Stomach (tissue), 9 donors: Measurements from ENCODE around the gene FAM3A. TPM values are rescaled to one million over a fixed set of nuclear protein-coding genes. Genes with fewer than 3 reads are reported as not detected.

Experiments used
- DNase-seq, 2 donors: peaks; one replicate each; pipeline versions ENCODE4 v3.0.0 to v3.0.0-alpha.2; 2013 to 2019
- H3K27ac ChIP-seq, 5 donors: fragments of 200-600 bp in 4 of 5; sonication (generic) in 4 of 5; one replicate each; pipeline ENCODE4 v1.5.1; 2013 to 2019; ENCODE audit warnings: mild to moderate bottlenecking in 1 of 5, moderate library complexity in 1 of 5
- H3K27me3 ChIP-seq, 3 donors: fragments of 200-600 bp; sonication (generic); one replicate each; pipeline ENCODE4 v1.5.1; 2017 to 2019; ENCODE audit warnings: mixed run types in 1 of 3
- H3K36me3 ChIP-seq, 4 donors: fragments of 200-600 bp; sonication (generic); 1 replicate in 3 of 4; 2 replicates in 1 of 4; pipeline ENCODE4 v1.5.1; 2016 to 2019
- H3K4me1 ChIP-seq, 4 donors: fragments of 200-600 bp; sonication (generic); one replicate each; pipeline ENCODE4 v1.5.1; 2016 to 2019
- H3K4me3 ChIP-seq, 4 donors: fragments of 200-600 bp; sonication (generic) in 3 of 4; one replicate each; pipeline ENCODE4 v1.5.1; 2016 to 2019; ENCODE audit warnings: mild to moderate bottlenecking in 1 of 4
- H3K9me3 ChIP-seq, 4 donors: fragments of 200-600 bp; sonication (generic); one replicate each; pipeline ENCODE4 v1.5.1; 2016 to 2019
- CTCF ChIP-seq, 7 experiments: fragments of 450-650 bp in 4 of 7; fragments of 200-600 bp in 3 of 7; sonication (generic) in 3 of 7; IDR thresholded peaks; one replicate each; pipeline ENCODE4 v1.5.1; 2016 to 2019; ENCODE audit warnings: antibody characterized with exemption in 7 of 7, control low read depth in 2 of 7, mild to moderate bottlenecking in 1 of 7
- EP300 ChIP-seq: sonication (generic); formaldehyde crosslinking; IDR thresholded peaks from one replicate; pipeline ENCODE4 v1.6.1; 2017; ENCODE audit warnings: antibody characterized with exemption
- POLR2A ChIP-seq, 4 donors: fragments of 450-650 bp; IDR thresholded peaks; one replicate each; pipeline ENCODE4 v1.6.1; 2016; ENCODE audit warnings: antibody characterized with exemption in 4 of 4, control low read depth in 2 of 4, mild to moderate bottlenecking in 1 of 4, moderate library complexity in 1 of 4
- POLR2AphosphoS5 ChIP-seq, 3 donors: sonication (generic); formaldehyde crosslinking; IDR thresholded peaks; one replicate each; pipeline ENCODE4 v1.6.1; 2016; ENCODE audit warnings: antibody characterized with exemption in 3 of 3
- WGBS, 5 donors: extraction: QIAGEN DNeasy Blood & Tissue Kit in 3 of 5; methylation state at CpG; one replicate each; pipeline versions ENCODE4 v1.1.5 to v1.1.7; 2013 to 2018; 5-methylcytosine and 5-hydroxymethylcytosine counted together
- intact Hi-C: fragments of 100-400 bp; cut with DNase I; formaldehyde crosslinking; loops from one replicate; pipeline ENCODE4 v1.15.1; 2023; ENCODE audit warnings: low total_unique reads
- polyA plus RNA-seq, 3 donors: library from polyadenylated mRNA; stranded (reverse); fragments of 200-250 nt; gene quantifications; one replicate each; pipeline ENCODE4 v1.2.3, GENCODE V29; 2013
- total RNA-seq, 5 donors: library from RNA; depleted of rRNA; stranded (reverse); fragments of >200 nt; gene quantifications; one replicate each; pipeline versions ENCODE4 v1.1.0 to v1.2.3, GENCODE V29; 2014 to 2016
- donor health status: healthy with polysubstance abuse.
- donor health status: Bipolar disorder and iron deficiency.
- donor health status: healthy.

Gene FAM3A
- total and polyA plus RNA-seq, 8 donors, result 21.9 to 61.7 (median 30.0) TPM

GRCh38 chrX:154549766-154550165 is 33.7 kb upstream of the FAM3A start:
- Histone ChIP-seq H3K4me1 (peaks cover 6 to 52% (median 34%) of the 10 kb centered on the region in 4 donors), H3K27ac (no peak overlapping the region), H3K36me3 (peaks cover 0 to 31% (median 21%) of the 10 kb centered on the region in 4 donors), H3K27me3 (no peaks in the 10 kb centered on the region), H3K4me3 (no peak overlapping the region), H3K9me3 (peaks cover 0 to 13% (median 0%) of the 10 kb centered on the region in 4 donors)
- no peak for DNase-seq
- TF ChIP-seq POLR2A (IDR thresholded peaks at IDR 0.05), result no peak
- no peak for TF ChIP-seq POLR2AphosphoS5 (IDR thresholded peaks at IDR 0.05)
- TF ChIP-seq EP300, result no peak
- TF ChIP-seq CTCF (IDR thresholded peaks at IDR 0.05), result no peak
- intact Hi-C loops, result no loop called here
- 62 to 84% (median 64%) methylated on average over 1 of the region's 1 CpG for WGBS, 5 donors

- 0 to 47% (median 6%) methylated on average over 9 of the region's 9 CpGs for WGBS, 5 donors
- intact Hi-C loops, result no loop called here
Observed at GRCh38 chrX:154548028-154548316, 31.9 kb upstream of the FAM3A start.

GRCh38 chrX:154547245-154548027 is 31.4 kb upstream of the FAM3A start, which contains the start of gene IKBKG:
Gene IKBKG, plus strand, starts transcription at chrX:154547620. Its CDS starts 4,383 bp downstream, at chrX:154552003.
- intact Hi-C loops, result no loop called here
- Histone ChIP-seq H3K27me3 (no peaks in the 10 kb centered on the region), H3K36me3 (peaks cover 0 to 8% (median 3%) of the 10 kb centered on the region in 4 donors), H3K4me3 (peak within 1 kb of the TSS; percentile 57 to 65 (median 64)), H3K4me1 (peaks cover 11 to 75% (median 44%) of the 10 kb centered on the region in 4 donors), H3K27ac (peak within 1 kb of the TSS; percentile 86 to 94 (median 91)), H3K9me3 (peaks cover 0 to 13% (median 0%) of the 10 kb centered on the region in 4 donors)
- peak; percentile 89 to 96 for DNase-seq
- WGBS, 5 donors, result 1 to 49% (median 4%) methylated on average over 41 to 68 of the region's 69 CpGs
- TF ChIP-seq CTCF (IDR thresholded peaks at IDR 0.05), result no peak
- TF ChIP-seq POLR2AphosphoS5 (IDR thresholded peaks at IDR 0.05), result peak in 2 of 3 donors; percentile 28 to 63

More at GRCh38 chrX:154548028-154548316, 31.9 kb upstream of the FAM3A start:
- peaks cover 0 to 13% (median 6%) of the 10 kb centered on the region in 4 donors for H3K36me3 ChIP-seq
- peaks cover 6 to 70% (median 41%) of the 10 kb centered on the region in 4 donors for H3K4me1 ChIP-seq
- TF ChIP-seq POLR2A (IDR thresholded peaks at IDR 0.05), result no peak
- no peak for TF ChIP-seq CTCF (IDR thresholded peaks at IDR 0.05)
- H3K27ac ChIP-seq, result peak overlapping the region in 4 of 5 donors; percentile 86 to 94 (median 90)
- H3K9me3 ChIP-seq, result peaks cover 0 to 13% (median 0%) of the 10 kb centered on the region in 4 donors
- peak overlapping the region; percentile 57 to 65 (median 64) for H3K4me3 ChIP-seq
- no peak for DNase-seq
- no peaks in the 10 kb centered on the region for H3K27me3 ChIP-seq

GRCh38 chrX:154546354-154547244 is 30.6 kb upstream of the FAM3A start, which contains the start of gene G6PD:
Gene G6PD, minus strand, starts transcription at chrX:154546846. Its CDS starts 691 bp downstream, at chrX:154546155.
- peak within 1 kb of the TSS; percentile 57 to 65 (median 64) for H3K4me3 ChIP-seq
- WGBS, 5 donors, result 0 to 60% (median 4%) methylated on average over 2 to 78 of the region's 92 CpGs

More at GRCh38 chrX:154546354-154547244, 30.6 kb upstream of the FAM3A start, which contains the start of gene G6PD:
- intact Hi-C loops, result no loop called here
- Histone ChIP-seq H3K27me3 (no peaks in the 10 kb centered on the region), H3K4me1 (peaks cover 17 to 77% (median 48%) of the 10 kb centered on the region in 4 donors), H3K36me3 (peaks cover 0 to 3% (median under 1%) of the 10 kb centered on the region in 4 donors), H3K27ac (peak within 1 kb of the TSS; percentile 86 to 94 (median 91)), H3K9me3 (peaks cover 0 to 13% (median 0%) of the 10 kb centered on the region in 4 donors)
- TF ChIP-seq POLR2AphosphoS5 (IDR thresholded peaks at IDR 0.05) (peak in 2 of 3 donors; percentile 5 to 41), POLR2A (IDR thresholded peaks at IDR 0.05) (no peak)
- DNase-seq, result peak; percentile 80 to 92
